SK-N-SH (cell line): ENCODE measurements around the gene ASB15. TPM values are rescaled to one million over a fixed set of nuclear protein-coding genes. Genes with fewer than 3 reads are reported as not detected.

Experiments used
- CTCF ChIA-PET: fragments of 300-600, 350-600 bp; formaldehyde crosslinking; extraction: SDS; loops from one replicate; lab custom pipeline; 2021; lab: Yijun Ruan, JAX
- POLR2A ChIA-PET: fragments of 350-600 bp; sonication (Branson Sonifier 250); formaldehyde crosslinking; extraction: SDS; loops from one replicate; lab custom pipeline; 2020; ENCODE audit warnings: antibody characterized with exemption, inconsistent platforms; lab: Yijun Ruan, JAX
- DNase-seq: peaks from one replicate; pipeline ENCODE4 v3.0.0; 2012
- H2AFZ ChIP-seq: fragments of 200-600 bp; sonication (generic); 2 replicates; pipeline ENCODE4 v1.8.1; 2016; ENCODE audit warnings: antibody characterized with exemption, mild to moderate bottlenecking, low read depth
- H3F3A ChIP-seq: fragments of 200-600 bp; sonication (generic); replicated peaks from 2 replicates; pipeline ENCODE3; 2016; ENCODE audit warnings: antibody characterized with exemption, mild to moderate bottlenecking; ENCODE audit not compliant: insufficient read depth
- H3K27ac ChIP-seq, 2 experiments: fragments of 200-500 bp in 1 of 2; fragments of 200-600 bp in 1 of 2; sonication (Bioruptor generic) in 1 of 2; sonication (generic), shearing (Covaris generic) in 1 of 2; 2 replicates each; pipeline versions ENCODE4 v1.5.1 to v1.6.1; 2014 to 2016; ENCODE audit warnings: low read depth in 2 of 2, inconsistent platforms in 1 of 2, low read length in 1 of 2, mild to moderate bottlenecking in 1 of 2, mixed read lengths in 1 of 2
- H3K27me3 ChIP-seq: fragments of 200-600 bp; sonication (generic), shearing (Covaris generic); 2 replicates; pipeline ENCODE4 v1.6.1; 2016; ENCODE audit warnings: mixed run types; ENCODE audit not compliant: insufficient read depth
- H3K36me3 ChIP-seq, 2 experiments: fragments of 200-500 bp in 1 of 2; fragments of 200-600 bp in 1 of 2; sonication (Bioruptor generic) in 1 of 2; sonication (generic) in 1 of 2; replicated peaks in 1 of 2; 2 replicates each; pipeline versions ENCODE3 to v1.5.1; 2014 to 2016; ENCODE audit warnings: low read length in 1 of 2, mild to moderate bottlenecking in 1 of 2; ENCODE audit not compliant: insufficient read depth in 2 of 2, control insufficient read depth in 1 of 2
- H3K4me1 ChIP-seq, 2 experiments: fragments of 200-500 bp in 1 of 2; fragments of 200-600 bp in 1 of 2; sonication (Bioruptor generic) in 1 of 2; sonication (generic), shearing (Covaris generic) in 1 of 2; 2 replicates each; pipeline versions ENCODE4 v1.5.1 to v1.6.1; 2014 to 2016; ENCODE audit warnings: low read depth in 1 of 2, low read length in 1 of 2, mixed run types in 1 of 2; ENCODE audit not compliant: insufficient read depth in 2 of 2, control insufficient read depth in 1 of 2
- H3K4me2 ChIP-seq: fragments of 200-600 bp; sonication (generic), shearing (Covaris generic); 2 replicates; pipeline ENCODE4 v1.6.1; 2017; ENCODE audit warnings: mixed run types
- H3K4me3 ChIP-seq, 2 experiments: fragments of 200-500 bp in 1 of 2; fragments of 200-600 bp in 1 of 2; sonication (Bioruptor generic) in 1 of 2; sonication (generic), shearing (Covaris generic) in 1 of 2; 2 replicates each; pipeline versions ENCODE4 v1.5.1 to v1.8.1; 2014 to 2016; ENCODE audit warnings: low read depth in 2 of 2, inconsistent platforms in 1 of 2, low read length in 1 of 2, mild to moderate bottlenecking in 1 of 2, mixed read lengths in 1 of 2, moderate library complexity in 1 of 2
- H3K79me2 ChIP-seq: fragments of 200-600 bp; sonication (generic); 2 replicates; pipeline ENCODE4 v1.8.1; 2017; ENCODE audit warnings: mild to moderate bottlenecking; ENCODE audit not compliant: insufficient read depth
- H3K9ac ChIP-seq: fragments of 200-600 bp; sonication (generic); 2 replicates; pipeline ENCODE4 v1.6.1; 2017; ENCODE audit warnings: mixed run types
- H3K9me2 ChIP-seq: fragments of 200-600 bp; sonication (generic); 2 replicates; pipeline ENCODE4 v1.6.1; 2017; ENCODE audit warnings: mixed run types
- H3K9me3 ChIP-seq: fragments of 200-600 bp; sonication (generic); 2 replicates; pipeline ENCODE4 v1.6.1; 2017; ENCODE audit warnings: mixed run types, mild to moderate bottlenecking, moderate library complexity
- H4K20me1 ChIP-seq: fragments of 200-600 bp; sonication (generic); 2 replicates; pipeline ENCODE4 v1.6.1; 2017; ENCODE audit warnings: mild to moderate bottlenecking, mixed run types; ENCODE audit not compliant: insufficient read depth
- ELF1 ChIP-seq: IDR thresholded peaks from 2 replicates; pipeline ENCODE4 v1.4.0; 2012
- EZH2phosphoT487 ChIP-seq: fragments of 200-600 bp; sonication (generic); IDR thresholded peaks from 2 replicates; pipeline ENCODE4 v1.6.1; 2017; ENCODE audit warnings: low read depth, mixed run types, mild to moderate bottlenecking, antibody characterized with exemption, moderate library complexity, borderline replicate concordance
- FOSL2 ChIP-seq: IDR thresholded peaks from 2 replicates; pipeline ENCODE4 v1.4.0; 2012; ENCODE audit warnings: low read depth, mild to moderate bottlenecking, moderate library complexity, borderline replicate concordance
- GABPA ChIP-seq: IDR thresholded peaks from 2 replicates; pipeline ENCODE4 v1.4.0; 2012; ENCODE audit warnings: low read depth, mild to moderate bottlenecking
- GATA2 ChIP-seq: sonication (generic); formaldehyde crosslinking; IDR thresholded peaks from 2 replicates; pipeline ENCODE4 v1.5.0; 2020; ENCODE audit warnings: mild to moderate bottlenecking, missing genetic modification reagents
- JUND ChIP-seq: IDR thresholded peaks from 2 replicates; pipeline ENCODE4 v1.4.0; 2012
- MXI1 ChIP-seq: IDR thresholded peaks from 2 replicates; pipeline ENCODE4 v1.6.1; 2012; ENCODE audit warnings: mild to moderate bottlenecking, low read depth, low read length, improper control_type of control experiment
- NFIC ChIP-seq: IDR thresholded peaks from 2 replicates; pipeline ENCODE4 v1.4.0; 2012; ENCODE audit warnings: borderline replicate concordance
- POLR2AphosphoS5 ChIP-seq: IDR thresholded peaks from 2 replicates; pipeline ENCODE4 v1.6.1; 2012; ENCODE audit warnings: low read depth, low read length
- RCOR1 ChIP-seq: fragments of 150-350 bp; IDR thresholded peaks from 2 replicates; pipeline ENCODE4 v1.6.1; 2017; ENCODE audit warnings: antibody characterized with exemption, low read length
- RFX5 ChIP-seq: IDR thresholded peaks from 2 replicates; pipeline ENCODE4 v1.6.1; 2012; ENCODE audit warnings: mild to moderate bottlenecking, improper control_type of control experiment, low read length
- RXRA ChIP-seq: IDR thresholded peaks from 2 replicates; pipeline ENCODE4 v1.4.0; 2012; ENCODE audit warnings: low read depth, mild to moderate bottlenecking, borderline replicate concordance
- TAF1 ChIP-seq: IDR thresholded peaks from 2 replicates; pipeline ENCODE4 v1.6.1; 2012; ENCODE audit warnings: low read depth, mild to moderate bottlenecking, low read length, moderate library complexity, borderline replicate concordance
- TCF12 ChIP-seq: IDR thresholded peaks from 2 replicates; pipeline ENCODE4 v1.4.0; 2012
- TEAD4 ChIP-seq: IDR thresholded peaks from 2 replicates; pipeline ENCODE4 v1.4.0; 2012; ENCODE audit warnings: mild to moderate bottlenecking, borderline replicate concordance; ENCODE audit not compliant: insufficient read depth
- YY1 ChIP-seq: IDR thresholded peaks from 2 replicates; pipeline ENCODE4 v1.4.0; 2012; ENCODE audit warnings: low read depth, mild to moderate bottlenecking
- WGBS: methylation state at CpG from one replicate; pipeline ENCODE4 v1.1.6; 2017; ENCODE audit warnings: low lambda C conversion rate; 5-methylcytosine and 5-hydroxymethylcytosine counted together
- polyA plus RNA-seq, 3 experiments: library from polyadenylated mRNA; depleted of rRNA; stranded (reverse); fragments of >200 nt; gene quantifications; 2 replicates each; pipeline ENCODE4 v1.2.3, GENCODE V29; 2012
- TF ChIP-seq, protein P1 (sequence below): fragments of 200-600 bp; sonication (generic); IDR thresholded peaks from 2 replicates; pipeline ENCODE4 v1.6.1; 2017; ENCODE audit warnings: antibody characterized with exemption, mild to moderate bottlenecking, moderate library complexity
- TF ChIP-seq, protein P2 (sequence below): IDR thresholded peaks from 2 replicates; pipeline ENCODE4 v1.4.0; 2012; ENCODE audit warnings: low read depth, borderline replicate concordance
- TF ChIP-seq, protein P3 (sequence below): IDR thresholded peaks from 2 replicates; pipeline ENCODE4; 2012
- TF ChIP-seq, protein P4 (sequence below): fragments of 150-350 bp; IDR thresholded peaks from 2 replicates; pipeline ENCODE4 v1.6.1; 2017; ENCODE audit warnings: antibody characterized with exemption, low read length, low read depth, borderline replicate concordance

The ASB15 gene
- polyA plus RNA-seq, 1 of the 3 experiments (the other 2 are of a cell fraction): not detected

DNA sequence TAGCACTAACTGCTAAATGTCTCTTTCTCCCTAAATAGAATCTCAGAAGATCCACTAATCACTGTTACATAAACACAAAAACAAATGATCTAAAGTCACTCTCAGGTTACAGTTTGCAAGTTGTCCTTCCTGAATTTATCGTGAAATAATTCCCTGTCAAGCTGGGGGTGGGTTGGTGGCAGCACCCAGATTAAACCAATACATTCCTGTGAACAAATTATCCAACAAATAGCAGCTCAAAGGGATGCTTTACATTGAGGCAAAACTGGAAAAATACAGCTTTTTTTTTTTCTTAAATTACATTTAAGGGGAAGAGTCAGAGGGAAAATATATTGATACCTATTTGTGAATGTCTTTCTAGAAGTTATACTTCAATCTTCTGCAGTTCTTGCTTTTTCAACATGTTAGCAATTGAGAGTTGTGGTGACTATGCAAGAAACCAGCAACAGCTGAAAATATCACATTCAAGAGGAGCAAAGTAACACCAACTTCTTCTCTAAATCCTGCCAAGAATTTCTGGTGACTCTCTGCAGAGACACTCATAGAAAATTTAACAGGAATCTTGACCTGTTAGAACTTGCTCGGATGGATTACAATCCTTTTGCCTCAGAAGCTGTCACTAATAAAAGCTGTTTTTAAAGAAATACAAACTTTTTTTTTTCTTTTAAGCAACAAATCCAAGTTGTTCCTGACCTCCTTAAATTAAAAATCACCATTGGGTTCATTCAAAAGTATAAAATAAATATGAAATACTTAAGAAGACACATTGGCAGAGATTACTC, 73.0 kb downstream of the ASB15 start:
- 83% methylated on average over 2 of the region's 2 CpGs for WGBS
- POLR2A ChIA-PET: no interaction called here
- DNase-seq: no peak
- Histone ChIP-seq H3K9ac (no peak overlapping the region), H3K4me3 (no peak overlapping the region), H3K9me2 (no peaks in the 10 kb centered on the region), H3F3A (no peaks in the 10 kb centered on the region), H3K36me3 (peaks cover 19 to 27% of the 10 kb centered on the region in 2 experiments), H3K27me3 (no peaks in the 10 kb centered on the region), H3K9me3 (no peaks in the 10 kb centered on the region), H3K79me2 (no peaks in the 10 kb centered on the region), H3K4me1 (peaks cover 0 to 17% of the 10 kb centered on the region in 2 experiments; a peak in 3 of 4 replicates), H3K4me2 (no peak overlapping the region), H2AFZ (no peak overlapping the region), H4K20me1 (no peaks in the 10 kb centered on the region), H3K27ac (peak overlapping the region in 1 of 2 experiments; percentile 14; a peak in 2 of 4 replicates)
- TF ChIP-seq FOSL2: no peak
- no peak for TF ChIP-seq GATA2 (CRISPR knock-in tag)
- no peak for TF ChIP-seq RCOR1
- TF ChIP-seq, protein P1, sequence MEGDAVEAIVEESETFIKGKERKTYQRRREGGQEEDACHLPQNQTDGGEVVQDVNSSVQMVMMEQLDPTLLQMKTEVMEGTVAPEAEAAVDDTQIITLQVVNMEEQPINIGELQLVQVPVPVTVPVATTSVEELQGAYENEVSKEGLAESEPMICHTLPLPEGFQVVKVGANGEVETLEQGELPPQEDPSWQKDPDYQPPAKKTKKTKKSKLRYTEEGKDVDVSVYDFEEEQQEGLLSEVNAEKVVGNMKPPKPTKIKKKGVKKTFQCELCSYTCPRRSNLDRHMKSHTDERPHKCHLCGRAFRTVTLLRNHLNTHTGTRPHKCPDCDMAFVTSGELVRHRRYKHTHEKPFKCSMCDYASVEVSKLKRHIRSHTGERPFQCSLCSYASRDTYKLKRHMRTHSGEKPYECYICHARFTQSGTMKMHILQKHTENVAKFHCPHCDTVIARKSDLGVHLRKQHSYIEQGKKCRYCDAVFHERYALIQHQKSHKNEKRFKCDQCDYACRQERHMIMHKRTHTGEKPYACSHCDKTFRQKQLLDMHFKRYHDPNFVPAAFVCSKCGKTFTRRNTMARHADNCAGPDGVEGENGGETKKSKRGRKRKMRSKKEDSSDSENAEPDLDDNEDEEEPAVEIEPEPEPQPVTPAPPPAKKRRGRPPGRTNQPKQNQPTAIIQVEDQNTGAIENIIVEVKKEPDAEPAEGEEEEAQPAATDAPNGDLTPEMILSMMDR: no peak
- no peak for TF ChIP-seq TAF1
- TF ChIP-seq, protein P2, sequence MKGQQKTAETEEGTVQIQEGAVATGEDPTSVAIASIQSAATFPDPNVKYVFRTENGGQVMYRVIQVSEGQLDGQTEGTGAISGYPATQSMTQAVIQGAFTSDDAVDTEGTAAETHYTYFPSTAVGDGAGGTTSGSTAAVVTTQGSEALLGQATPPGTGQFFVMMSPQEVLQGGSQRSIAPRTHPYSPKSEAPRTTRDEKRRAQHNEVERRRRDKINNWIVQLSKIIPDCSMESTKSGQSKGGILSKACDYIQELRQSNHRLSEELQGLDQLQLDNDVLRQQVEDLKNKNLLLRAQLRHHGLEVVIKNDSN: no peak
- TF ChIP-seq NFIC: no peak
- no peak for TF ChIP-seq TEAD4
- no peak for TF ChIP-seq MXI1
- TF ChIP-seq POLR2AphosphoS5: no peak
- no peak for TF ChIP-seq TCF12
- no peak for TF ChIP-seq RFX5
- no peak for TF ChIP-seq ELF1
- TF ChIP-seq JUND: no peak
- TF ChIP-seq GABPA: no peak
- TF ChIP-seq RXRA: no peak
- TF ChIP-seq, protein P3, sequence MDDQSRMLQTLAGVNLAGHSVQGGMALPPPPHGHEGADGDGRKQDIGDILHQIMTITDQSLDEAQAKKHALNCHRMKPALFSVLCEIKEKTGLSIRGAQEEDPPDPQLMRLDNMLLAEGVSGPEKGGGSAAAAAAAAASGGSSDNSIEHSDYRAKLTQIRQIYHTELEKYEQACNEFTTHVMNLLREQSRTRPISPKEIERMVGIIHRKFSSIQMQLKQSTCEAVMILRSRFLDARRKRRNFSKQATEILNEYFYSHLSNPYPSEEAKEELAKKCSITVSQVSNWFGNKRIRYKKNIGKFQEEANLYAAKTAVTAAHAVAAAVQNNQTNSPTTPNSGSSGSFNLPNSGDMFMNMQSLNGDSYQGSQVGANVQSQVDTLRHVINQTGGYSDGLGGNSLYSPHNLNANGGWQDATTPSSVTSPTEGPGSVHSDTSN: no peak
- TF ChIP-seq, protein P4, sequence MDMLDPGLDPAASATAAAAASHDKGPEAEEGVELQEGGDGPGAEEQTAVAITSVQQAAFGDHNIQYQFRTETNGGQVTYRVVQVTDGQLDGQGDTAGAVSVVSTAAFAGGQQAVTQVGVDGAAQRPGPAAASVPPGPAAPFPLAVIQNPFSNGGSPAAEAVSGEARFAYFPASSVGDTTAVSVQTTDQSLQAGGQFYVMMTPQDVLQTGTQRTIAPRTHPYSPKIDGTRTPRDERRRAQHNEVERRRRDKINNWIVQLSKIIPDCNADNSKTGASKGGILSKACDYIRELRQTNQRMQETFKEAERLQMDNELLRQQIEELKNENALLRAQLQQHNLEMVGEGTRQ: no peak
- TF ChIP-seq EZH2phosphoT487: no peak
- TF ChIP-seq YY1: no peak
- CTCF ChIA-PET: interaction anchor here (0.7 to 1.4 kb wide), 4 partner anchors 26 to 101 kb away, joined by 3 to 6 read pairs (median 4); no protein-coding TSS in a partner anchor
